ENCODE measurements around the gene HNRNPH2. TPM values are rescaled to one million over a fixed set of nuclear protein-coding genes. Genes with fewer than 3 reads are reported as not detected.

HNRNPH2 gene
- total and polyA plus RNA-seq, 9 donors, result 46.4 to 79.6 (median 63.3) TPM

DNA sequence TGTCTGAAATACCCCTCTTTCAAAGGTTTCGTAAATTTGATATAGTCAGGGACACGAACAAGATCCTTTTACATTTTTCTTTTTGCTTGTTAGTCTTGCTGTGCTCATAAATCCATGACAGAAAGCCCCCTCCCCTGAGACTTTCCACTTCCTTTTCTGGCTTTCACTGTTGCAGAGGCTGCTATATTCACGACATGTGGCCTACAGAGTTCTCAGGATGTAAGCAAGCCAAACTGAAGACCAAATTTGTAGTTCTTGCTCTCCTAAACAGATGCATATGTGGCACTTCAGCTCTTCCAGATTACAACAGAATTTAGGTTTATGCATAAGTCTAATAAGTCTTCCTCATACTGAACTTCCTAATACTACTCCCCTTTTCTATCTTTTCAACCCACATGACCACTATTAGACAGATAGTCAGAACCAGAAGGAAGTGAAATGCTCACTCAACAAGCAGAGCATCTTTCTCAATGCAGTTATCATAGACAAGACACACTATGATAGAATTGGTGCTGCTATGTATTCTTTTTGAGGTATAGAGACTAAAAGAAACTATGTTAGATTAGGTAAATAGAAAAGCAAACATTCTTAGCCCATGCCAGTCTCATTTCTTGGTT lies 37.0 kb upstream of the HNRNPH2 start:
- H3K4me1 ChIP-seq (ENCODE audit: insufficient read depth), result no peaks in the 10 kb centered on the region
- no peak overlapping the region for H3K4me3 ChIP-seq
- H3K27me3 ChIP-seq, result no peaks in the 10 kb centered on the region
- WGBS, 3 donors, result 47 to 49% (median 47%) methylated on average over 3 of the region's 3 CpGs
- H3K36me3 ChIP-seq, result no peaks in the 10 kb centered on the region
- H3K9me3 ChIP-seq, result peaks cover 0 to 3% of the 10 kb centered on the region in 2 donors
- no peak for TF ChIP-seq POLR2A (IDR thresholded peaks at IDR 0.05)
- no peak for TF ChIP-seq EP300 (IDR thresholded peaks at IDR 0.05)
- no peak for TF ChIP-seq CTCF (IDR thresholded peaks at IDR 0.05)
- intact Hi-C loops (cut with DNase I), result no loop called here
- no peak overlapping the region for H3K27ac ChIP-seq
- no peak for DNase-seq

DNA sequence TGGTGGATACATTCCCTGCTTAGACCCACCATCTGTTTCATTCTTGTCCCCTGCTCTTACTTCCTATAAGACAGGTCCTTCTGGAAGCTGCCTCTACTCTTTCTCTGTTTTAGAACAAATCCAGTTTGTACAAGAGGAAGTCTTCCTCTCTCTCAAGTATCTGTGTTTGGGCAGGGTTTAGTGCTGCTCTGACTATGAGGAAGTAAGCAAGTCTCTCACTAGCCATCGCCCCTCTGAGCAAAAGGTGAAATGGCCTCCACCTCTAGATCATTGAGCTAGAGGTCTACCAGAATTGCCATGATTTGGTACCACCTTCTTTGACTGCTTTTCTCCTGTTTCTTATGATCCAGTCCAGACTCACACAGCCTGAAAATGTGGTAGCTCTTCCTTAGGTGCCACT lies 30.5 kb upstream of the HNRNPH2 start:
- WGBS, 3 donors, result 58 to 61% (median 60%) methylated on average over 1 of the region's 1 CpG
- TF ChIP-seq POLR2A (IDR thresholded peaks at IDR 0.05), result no peak
- TF ChIP-seq EP300 (IDR thresholded peaks at IDR 0.05), result no peak
- TF ChIP-seq CTCF (IDR thresholded peaks at IDR 0.05), result no peak

DNA sequence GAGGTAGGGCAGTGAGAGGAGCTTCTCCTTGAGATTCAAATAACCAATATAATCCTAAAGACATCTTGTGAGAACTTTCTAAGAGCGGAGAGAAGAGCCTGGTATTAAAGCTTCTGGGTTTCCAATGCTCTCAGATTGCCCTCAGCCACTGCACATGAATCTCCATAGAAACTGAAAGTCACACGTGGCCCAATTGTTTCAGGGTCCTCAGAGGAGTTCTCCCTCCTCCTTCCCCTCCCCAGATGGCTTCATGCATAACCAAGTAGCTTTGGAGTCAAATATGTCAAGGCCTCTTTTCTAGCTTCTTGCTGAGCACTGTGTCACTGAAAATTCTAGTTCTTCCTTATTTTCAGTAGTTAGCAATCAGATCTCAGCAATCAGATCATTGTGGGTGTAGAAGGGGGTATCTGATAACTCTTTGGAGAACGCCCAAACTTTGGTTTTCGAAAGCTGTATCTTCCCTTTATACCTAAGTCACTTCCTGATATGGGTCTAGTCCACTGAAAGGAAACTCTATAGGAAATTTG lies 24.3 kb upstream of the HNRNPH2 start:
- intact Hi-C loops (cut with DNase I), result no loop called here
- TF ChIP-seq CTCF (IDR thresholded peaks at IDR 0.05) (no peak), POLR2A (IDR thresholded peaks at IDR 0.05) (no peak), EP300 (IDR thresholded peaks at IDR 0.05) (no peak)
- no peaks in the 10 kb centered on the region for H3K36me3 ChIP-seq
- no peak for DNase-seq
- no peaks in the 10 kb centered on the region for H3K9me3 ChIP-seq
- H3K27me3 ChIP-seq, result no peaks in the 10 kb centered on the region
- H3K4me1 ChIP-seq (ENCODE audit: insufficient read depth), result no peaks in the 10 kb centered on the region
- no peak overlapping the region for H3K4me3 ChIP-seq
- H3K27ac ChIP-seq, result no peak overlapping the region
- WGBS, 3 donors, result 56 to 61% (median 58%) methylated on average over 4 of the region's 4 CpGs

More for the DNA sequence above, 30.5 kb upstream of the HNRNPH2 start:
- no peak overlapping the region for H3K4me3 ChIP-seq
- intact Hi-C loops (cut with DNase I), result no loop called here
- no peak for DNase-seq
- no peak overlapping the region for H3K27ac ChIP-seq
- no peaks in the 10 kb centered on the region for H3K36me3 ChIP-seq
- H3K9me3 ChIP-seq, result no peaks in the 10 kb centered on the region
- H3K27me3 ChIP-seq, result no peaks in the 10 kb centered on the region
- H3K4me1 ChIP-seq (ENCODE audit: insufficient read depth), result no peaks in the 10 kb centered on the region

GRCh38 chrX:101385026-101385684 lies 22.9 kb upstream of the HNRNPH2 start:
- no peaks in the 10 kb centered on the region for H3K27me3 ChIP-seq
- WGBS, 3 donors, result 68 to 77% (median 72%) methylated on average over 7 of the region's 7 CpGs
- intact Hi-C loops (cut with DNase I), result no loop called here
- no peaks in the 10 kb centered on the region for H3K9me3 ChIP-seq
- H3K4me3 ChIP-seq, result no peak overlapping the region
- TF ChIP-seq POLR2A (IDR thresholded peaks at IDR 0.05) (no peak), CTCF (IDR thresholded peaks at IDR 0.05) (no peak), EP300 (IDR thresholded peaks at IDR 0.05) (no peak)
- no peaks in the 10 kb centered on the region for H3K4me1 ChIP-seq (ENCODE audit: insufficient read depth)
- H3K27ac ChIP-seq, result no peak overlapping the region
- no peaks in the 10 kb centered on the region for H3K36me3 ChIP-seq
- DNase-seq, result no peak
